ENCODE results near the gene IPO9.

IPO9 gene

GRCh38 chr1:201918343-201918742 is 89.4 kb downstream of the IPO9 start:
- H3K4me3 ChIP-seq (ENCODE audit: low read depth, low read length) = no peak overlapping the region
- no peak for TF ChIP-seq MYC (IDR thresholded peaks at IDR 0.05; ENCODE audit: low read depth, low read length)
- TF ChIP-seq MAX (IDR thresholded peaks at IDR 0.05; ENCODE audit: low read depth, low read length) = no peak
- TF ChIP-seq CTCF (IDR thresholded peaks at IDR 0.05; ENCODE audit: low read depth, low read length) = no peak
- TF ChIP-seq POLR2A (IDR thresholded peaks at IDR 0.05; ENCODE audit: extremely low read depth, insufficient read length) = no peak

GRCh38 chr1:201921952-201922558 is 93.1 kb downstream of the IPO9 start:
- no peak overlapping the region for H3K4me3 ChIP-seq (ENCODE audit: low read depth, low read length)
- TF ChIP-seq POLR2A (IDR thresholded peaks at IDR 0.05; ENCODE audit: extremely low read depth, insufficient read length) (no peak), MAX (IDR thresholded peaks at IDR 0.05; ENCODE audit: low read depth, low read length) (no peak), CTCF (IDR thresholded peaks at IDR 0.05; ENCODE audit: low read depth, low read length) (no peak), MYC (IDR thresholded peaks at IDR 0.05; ENCODE audit: low read depth, low read length) (no peak)
- DNase-seq (ENCODE audit: low read depth) = no peak

More at GRCh38 chr1:201918343-201918742, 89.4 kb downstream of the IPO9 start:
- DNase-seq (ENCODE audit: low read depth) = no peak

- TF ChIP-seq MAX (IDR thresholded peaks at IDR 0.05; ENCODE audit: low read depth, low read length) (no peak), POLR2A (IDR thresholded peaks at IDR 0.05; ENCODE audit: extremely low read depth, insufficient read length) (no peak), CTCF (IDR thresholded peaks at IDR 0.05; ENCODE audit: low read depth, low read length) (no peak), MYC (IDR thresholded peaks at IDR 0.05; ENCODE audit: low read depth, low read length) (no peak)
- no peak overlapping the region for H3K4me3 ChIP-seq (ENCODE audit: low read depth, low read length)
- DNase-seq (ENCODE audit: low read depth) = no peak
These were observed 96.3 kb downstream of the IPO9 start for GRCh38 chr1:201925301-201925567.

- no peak for DNase-seq (ENCODE audit: low read depth)
- TF ChIP-seq MAX (IDR thresholded peaks at IDR 0.05; ENCODE audit: low read depth, low read length) = no peak
- TF ChIP-seq POLR2A (IDR thresholded peaks at IDR 0.05; ENCODE audit: extremely low read depth, insufficient read length) = no peak
- TF ChIP-seq MYC (IDR thresholded peaks at IDR 0.05; ENCODE audit: low read depth, low read length) = no peak
- no peak for TF ChIP-seq CTCF (IDR thresholded peaks at IDR 0.05; ENCODE audit: low read depth, low read length)
- no peak overlapping the region for H3K4me3 ChIP-seq (ENCODE audit: low read depth, low read length)
These were observed 97.2 kb downstream of the IPO9 start for GRCh38 chr1:201925981-201926645.

- DNase-seq (ENCODE audit: low read depth) = no peak
- TF ChIP-seq CTCF (IDR thresholded peaks at IDR 0.05; ENCODE audit: low read depth, low read length) (no peak), POLR2A (IDR thresholded peaks at IDR 0.05; ENCODE audit: extremely low read depth, insufficient read length) (no peak), MYC (IDR thresholded peaks at IDR 0.05; ENCODE audit: low read depth, low read length) (no peak), MAX (IDR thresholded peaks at IDR 0.05; ENCODE audit: low read depth, low read length) (no peak)
- no peak overlapping the region for H3K4me3 ChIP-seq (ENCODE audit: low read depth, low read length)
These were observed 99.3 kb downstream of the IPO9 start for GRCh38 chr1:201928266-201928665.
